Dedifferentiated amniotic fluid mesenchymal stem cell (primary cell): Measurements from ENCODE around the gene ATG101.

ENCODE experiments used
- DNase-seq: peaks from one replicate; pipeline ENCODE4 v3.0.0-alpha.2; 2016; ENCODE audit errors: extremely low spot score

The ATG101 gene

DNA sequence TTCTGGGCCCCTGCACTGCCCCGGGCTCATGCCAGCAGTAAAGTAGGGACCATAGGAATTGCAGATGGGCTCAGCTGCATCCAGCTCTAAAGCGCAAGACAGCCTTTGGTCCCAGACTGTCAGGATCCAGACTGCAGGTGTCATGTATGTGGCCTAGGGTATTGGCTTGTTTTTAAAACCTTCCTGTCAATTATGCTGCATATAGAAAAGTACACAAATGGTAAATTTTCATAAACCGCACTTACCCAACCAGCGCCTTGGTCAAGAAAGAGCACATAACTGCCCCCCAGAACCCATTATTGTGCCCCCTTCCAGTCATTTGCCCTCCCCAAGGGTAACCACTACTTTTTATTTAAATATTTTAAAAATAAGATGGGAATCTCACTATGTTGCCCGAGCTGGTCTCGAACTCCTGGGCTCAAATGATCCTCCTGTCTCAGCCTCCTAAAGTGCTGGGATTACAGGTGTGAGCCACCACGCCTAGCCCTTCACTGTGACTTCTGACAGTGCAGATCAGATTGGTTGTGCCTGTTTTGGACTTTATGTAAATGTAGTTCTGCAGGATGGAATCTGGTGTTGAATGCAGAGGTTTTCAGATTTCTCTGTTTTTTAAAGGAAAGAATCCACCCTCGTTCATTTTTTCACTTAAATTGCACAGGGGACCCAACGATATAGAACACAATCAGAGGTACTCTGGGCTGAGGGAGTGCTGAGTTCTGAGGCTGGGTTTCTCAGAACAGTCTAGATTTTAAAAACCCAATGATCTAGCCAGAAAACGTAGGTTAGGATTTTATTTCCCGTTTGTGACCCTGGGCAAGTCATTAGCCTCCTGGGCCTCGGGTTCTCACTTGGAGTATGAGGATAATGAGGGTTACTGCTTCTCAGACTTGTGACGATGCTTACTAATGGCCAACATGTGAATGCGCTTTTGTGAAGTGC lies 11.9 kb upstream of the ATG101 start:
- no peak for DNase-seq

DNA sequence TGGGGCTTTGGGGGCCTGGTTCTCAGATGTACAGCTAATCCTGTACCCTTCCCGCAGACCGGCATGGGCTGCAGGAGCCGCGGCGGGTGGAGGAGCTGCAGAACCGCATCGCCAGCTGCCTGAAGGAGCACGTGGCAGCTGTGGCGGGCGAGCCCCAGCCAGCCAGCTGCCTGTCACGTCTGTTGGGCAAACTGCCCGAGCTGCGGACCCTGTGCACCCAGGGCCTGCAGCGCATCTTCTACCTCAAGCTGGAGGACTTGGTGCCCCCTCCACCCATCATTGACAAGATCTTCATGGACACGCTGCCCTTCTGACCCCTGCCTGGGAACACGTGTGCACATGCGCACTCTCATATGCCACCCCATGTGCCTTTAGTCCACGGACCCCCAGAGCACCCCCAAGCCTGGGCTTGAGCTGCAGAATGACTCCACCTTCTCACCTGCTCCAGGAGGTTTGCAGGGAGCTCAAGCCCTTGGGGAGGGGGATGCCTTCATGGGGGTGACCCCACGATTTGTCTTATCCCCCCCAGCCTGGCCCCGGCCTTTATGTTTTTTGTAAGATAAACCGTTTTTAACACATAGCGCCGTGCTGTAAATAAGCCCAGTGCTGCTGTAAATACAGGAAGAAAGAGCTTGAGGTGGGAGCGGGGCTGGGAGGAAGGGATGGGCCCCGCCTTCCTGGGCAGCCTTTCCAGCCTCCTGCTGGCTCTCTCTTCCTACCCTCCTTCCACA lies 11.0 kb upstream of the ATG101 start:
- DNase-seq, result no peak

DNA sequence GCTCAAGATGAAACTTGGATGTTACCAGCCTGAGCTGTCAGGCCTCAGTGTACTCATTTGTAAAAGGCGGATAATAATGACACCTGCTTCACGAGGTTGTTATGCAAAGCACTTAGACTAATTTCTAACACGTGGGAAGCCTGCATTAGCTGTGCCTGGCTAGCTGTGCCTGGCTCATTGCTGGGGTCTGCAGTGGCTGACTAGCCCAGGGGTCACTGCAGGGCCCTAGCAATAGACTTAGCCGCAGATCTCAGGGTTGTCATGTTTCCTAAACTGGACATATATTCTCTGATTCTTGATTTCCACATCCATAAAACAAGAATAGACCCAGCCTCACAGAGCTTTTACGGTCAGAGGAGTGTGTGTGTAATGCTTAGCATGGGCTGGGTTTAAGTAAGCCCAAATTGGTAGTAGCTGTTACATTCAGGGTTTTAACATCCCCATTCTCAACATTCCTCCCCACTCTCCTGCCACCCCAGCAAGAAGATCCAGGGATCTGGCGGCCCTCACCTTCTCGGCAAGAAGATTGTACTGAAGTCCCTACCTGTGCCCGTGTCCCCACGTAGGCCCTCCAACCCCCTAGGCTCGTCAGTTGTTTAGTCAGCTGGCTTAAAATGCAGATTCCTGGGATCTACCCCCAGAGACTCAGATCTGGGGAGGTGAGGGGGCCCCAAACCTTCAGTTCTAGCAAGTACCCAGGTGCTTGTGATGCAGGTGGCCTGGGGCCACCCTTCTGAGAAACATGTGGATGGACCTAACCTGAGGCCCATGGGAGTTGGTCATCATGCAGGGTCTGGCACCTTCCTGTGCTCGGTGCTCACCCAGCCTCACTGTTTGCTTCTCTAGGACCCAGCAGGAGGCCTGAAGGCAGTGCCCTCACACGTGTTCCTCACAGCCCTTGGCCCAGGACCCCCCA lies 9.9 kb upstream of the ATG101 start:
- DNase-seq, result no peak

- no peak for DNase-seq
Observed at GRCh38 chr12:52060498-52061177, 9.1 kb upstream of the ATG101 start.

DNA sequence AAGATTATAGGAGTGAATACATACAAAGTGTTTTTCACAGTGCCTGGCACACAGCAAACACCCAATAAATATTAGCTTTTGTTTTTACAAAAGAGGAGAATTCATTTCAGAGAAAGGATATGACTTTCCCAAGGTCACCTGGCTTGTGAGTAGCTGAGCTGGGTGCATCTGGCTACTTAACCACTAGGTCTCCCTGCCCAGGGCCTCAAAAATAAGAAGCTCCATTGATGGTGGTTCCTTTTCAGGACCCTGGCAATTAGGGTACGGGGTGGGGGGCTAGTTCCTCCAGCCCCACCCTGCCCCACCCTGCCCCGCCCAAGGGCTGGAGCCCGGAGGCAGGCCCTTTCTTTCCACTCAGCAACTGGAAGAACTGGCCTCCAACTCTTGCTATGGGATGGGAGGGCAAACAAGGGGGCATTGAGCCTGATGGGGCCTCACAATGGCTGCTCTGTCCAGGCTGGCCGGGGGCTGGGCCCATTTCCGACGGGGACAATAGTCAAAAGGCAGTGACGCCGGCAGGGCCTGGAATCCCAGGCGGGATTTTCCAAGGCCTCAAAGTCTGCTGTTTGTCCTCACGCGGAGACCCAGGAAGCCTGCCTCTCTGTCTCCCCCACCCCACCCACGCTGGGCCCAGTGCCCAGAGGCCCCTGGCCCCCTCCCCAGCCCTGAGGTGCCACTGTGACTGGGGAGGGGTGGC lies 8.2 kb upstream of the ATG101 start:
- DNase-seq, result no peak

GRCh38 chr12:52062167-52063081 lies 7.4 kb upstream of the ATG101 start:
- DNase-seq, result no peak

DNA sequence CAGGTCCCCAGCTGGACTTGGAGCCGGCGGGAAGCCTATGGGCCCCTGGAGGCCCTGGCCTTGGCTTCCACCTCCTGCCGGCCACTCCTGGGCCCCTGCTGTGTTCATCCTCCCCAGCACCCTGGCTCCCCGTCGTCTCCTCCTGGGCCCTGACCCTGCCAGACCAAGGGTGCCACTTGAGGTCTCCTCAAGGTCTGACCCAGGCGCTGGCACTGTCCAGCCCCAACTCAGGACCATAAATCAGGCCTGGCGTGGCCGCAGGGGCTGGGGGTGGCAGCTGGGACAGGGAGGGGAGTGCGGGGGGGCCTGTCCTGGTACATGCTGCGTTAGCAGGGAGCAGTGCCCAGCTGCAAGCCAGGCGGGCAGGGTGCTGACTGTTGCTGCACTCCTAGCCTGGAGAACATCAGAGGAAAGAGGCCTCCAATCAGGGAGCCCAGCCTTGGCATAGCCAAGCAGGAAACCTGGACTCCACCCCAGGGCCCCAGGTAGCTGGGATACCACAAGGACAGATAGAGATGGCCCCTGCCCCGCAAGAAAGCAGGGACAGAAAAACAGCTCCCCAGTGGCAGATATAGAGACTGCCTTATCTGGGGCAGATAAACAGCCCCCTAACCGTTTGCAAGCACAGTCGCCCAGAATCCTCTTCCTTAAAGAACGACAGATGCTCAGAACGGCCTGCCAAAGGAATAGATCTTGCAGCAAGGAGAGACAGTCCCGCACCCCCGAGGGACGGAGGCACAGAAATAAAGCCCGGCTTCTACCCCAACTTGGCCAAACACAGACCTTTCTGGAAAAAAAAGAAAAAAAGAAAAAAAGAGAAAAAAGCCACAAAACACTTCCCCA lies 6.5 kb upstream of the ATG101 start:
- no peak for DNase-seq

DNA sequence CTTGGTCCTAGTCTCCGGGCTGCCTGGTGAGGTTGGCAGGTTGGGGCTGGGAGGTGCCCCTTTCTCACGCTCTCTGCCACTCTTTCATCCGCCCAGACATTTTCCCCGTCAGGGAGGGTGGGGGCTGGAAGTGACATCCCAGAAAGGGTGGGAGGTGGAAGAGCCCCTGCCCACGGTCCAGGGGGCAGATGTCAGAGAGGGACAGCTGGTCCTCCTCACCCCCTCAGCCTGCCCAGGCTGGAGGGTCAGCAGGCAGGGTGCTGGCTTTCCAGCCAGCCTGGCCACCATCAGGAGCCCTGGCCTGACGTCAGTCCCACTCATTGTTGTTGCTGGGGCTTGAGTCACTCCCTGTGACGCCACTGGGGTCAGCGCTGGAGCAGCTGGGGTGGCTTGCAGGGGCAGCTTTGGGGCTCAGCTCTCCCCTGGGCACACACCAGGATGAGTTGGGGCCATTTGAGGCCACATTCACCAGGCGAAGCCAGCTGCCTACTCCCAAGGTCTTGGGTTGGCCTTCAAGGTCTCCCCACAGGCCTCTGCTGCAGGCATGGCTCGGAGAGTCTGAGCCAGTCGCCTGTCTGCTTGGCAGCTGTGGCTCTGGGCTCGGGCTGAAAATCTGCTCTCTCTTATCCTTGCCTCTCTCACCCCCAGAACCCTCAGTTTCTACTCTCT lies 5.7 kb upstream of the ATG101 start:
- DNase-seq, result no peak

GRCh38 chr12:52066346-52067080 lies 3.3 kb upstream of the ATG101 start:
- no peak for DNase-seq

- DNase-seq, result no peak
Observed at GRCh38 chr12:52067081-52067374, 2.8 kb upstream of the ATG101 start.

GRCh38 chr12:52070185-52070925 lies 577 bp downstream of the ATG101 start:
- DNase-seq, result peak; percentile 31

GRCh38 chr12:52073531-52074381 lies 4.0 kb downstream of the ATG101 start:
- no peak for DNase-seq

GRCh38 chr12:52074971-52075724 lies 5.4 kb downstream of the ATG101 start:
- no peak for DNase-seq

- DNase-seq, result no peak
Observed at GRCh38 chr12:52076811-52077210, 7.0 kb downstream of the ATG101 start.

- DNase-seq, result no peak
Observed at GRCh38 chr12:52078276-52078675, 8.5 kb downstream of the ATG101 start.
